HG03108 (cell line): ENCODE measurements around the gene ULK2.
"Not testable (repeated sequence)": the region's sequence is repeated elsewhere in the genome, so short reads cannot be mapped to it uniquely, and the experiment has no call there.

ENCODE experiments used
- ATAC-seq: cut with Tn5 transposase; IDR thresholded peaks from one replicate; pipeline ENCODE4 v1.9.1; 2021; ENCODE audit warnings: moderate library complexity; ENCODE audit not compliant: unreplicated experiment

Gene ULK2

DNA sequence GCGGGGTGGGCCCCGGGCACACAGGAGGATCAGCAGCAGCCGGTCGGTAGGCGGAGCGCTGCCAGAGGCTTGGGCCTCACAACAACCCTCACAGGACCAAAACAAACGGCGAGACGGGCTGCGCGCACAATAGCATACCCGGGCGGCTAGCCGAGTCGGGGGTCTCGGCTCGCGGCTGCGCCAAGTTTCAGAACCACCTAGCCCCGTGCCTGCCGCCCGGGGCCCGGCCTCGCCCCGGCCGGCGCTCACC lies 732 bp downstream of the ULK2 start:
- ATAC-seq = peak; percentile 52

DNA sequence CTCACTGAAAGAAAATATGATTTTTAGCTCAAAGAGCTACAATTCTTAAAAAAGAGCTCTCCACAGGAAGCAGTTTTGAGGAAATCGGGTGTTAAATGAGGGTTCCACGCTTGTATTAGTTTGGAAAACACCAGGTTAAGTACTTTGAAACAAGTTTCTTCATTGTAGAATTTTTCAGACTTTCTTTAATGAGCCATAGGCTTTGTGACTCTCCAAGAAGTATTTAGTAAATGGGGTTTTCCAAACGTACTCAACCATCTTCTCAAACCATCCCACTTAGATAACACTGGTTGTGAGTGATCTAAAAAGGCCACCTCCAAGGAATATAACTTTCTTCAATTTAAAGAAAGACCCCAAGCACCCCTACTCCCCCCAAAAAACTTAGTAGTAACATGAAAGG lies 2.7 kb downstream of the ULK2 start:
- no peak for ATAC-seq

DNA sequence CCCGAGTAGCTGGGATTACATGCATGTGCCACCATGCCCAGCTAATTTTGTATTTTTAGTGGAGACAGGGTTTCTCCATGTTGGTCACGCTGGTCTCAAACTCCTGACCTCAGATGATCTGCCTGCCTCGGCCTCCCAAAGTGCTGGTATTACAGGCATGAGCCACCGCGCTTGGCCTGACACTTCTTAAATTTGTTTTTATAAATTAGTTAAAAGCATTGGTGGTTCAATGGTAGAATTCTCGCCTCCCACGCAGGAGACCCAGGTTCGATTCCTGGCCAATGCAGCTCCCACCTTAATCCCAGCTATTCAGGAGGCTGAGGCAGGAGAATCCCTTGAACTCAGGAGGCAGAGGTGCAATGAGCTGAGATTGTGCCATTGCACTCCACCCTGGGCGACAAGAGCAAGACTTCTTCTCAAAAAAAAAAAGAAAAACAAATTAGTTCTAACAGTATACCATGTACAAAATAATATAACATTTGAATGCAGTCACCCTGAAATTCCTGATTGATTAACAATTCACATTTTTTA lies 7.0 kb downstream of the ULK2 start:
- not testable (repeated sequence) for ATAC-seq

DNA sequence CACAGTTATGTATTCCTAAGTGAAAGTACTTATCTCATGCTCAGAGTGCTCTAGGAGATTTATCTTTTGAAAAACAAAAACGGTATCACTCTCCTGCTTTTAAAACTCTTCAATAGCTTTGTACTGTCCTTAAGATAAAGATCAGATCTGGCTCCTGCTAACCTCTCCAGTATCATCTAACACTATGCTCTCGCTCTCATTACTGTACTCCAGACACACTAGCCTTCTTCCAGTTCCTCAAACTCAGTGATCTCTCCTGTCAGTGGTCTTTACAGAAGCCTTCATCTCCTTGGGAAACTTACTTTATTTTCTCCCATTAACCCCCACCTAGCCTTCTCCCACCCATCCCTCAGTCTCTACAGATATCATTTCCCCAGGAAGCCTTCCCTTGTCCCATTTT lies 10.1 kb downstream of the ULK2 start:
- ATAC-seq = no peak

- ATAC-seq = no peak
Measured at GRCh38 chr17:19833914-19834313, 33.8 kb downstream of the ULK2 start.

DNA sequence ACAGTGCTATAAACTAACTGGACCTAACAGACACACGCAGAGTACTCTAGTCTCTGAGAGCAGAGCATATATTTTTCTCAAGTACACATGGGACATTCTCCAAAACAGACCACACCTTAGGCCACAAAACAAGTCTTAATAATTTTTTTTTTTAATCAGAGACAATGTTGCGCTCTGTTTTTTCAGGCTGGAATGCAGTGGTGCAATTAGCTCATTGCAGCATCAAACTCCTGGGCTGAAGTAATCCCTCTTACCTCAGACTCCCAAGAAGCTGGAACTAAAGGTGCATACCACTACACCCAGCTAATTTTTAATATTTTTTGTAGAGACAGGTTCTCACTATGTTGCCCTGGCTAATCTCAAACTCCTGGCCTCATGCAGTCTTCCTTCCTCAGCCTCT lies 37.7 kb downstream of the ULK2 start:
- ATAC-seq = no peak

GRCh38 chr17:19812407-19812806 lies 55.3 kb downstream of the ULK2 start:
- no peak for ATAC-seq

GRCh38 chr17:19805006-19805405 lies 62.7 kb downstream of the ULK2 start:
- no peak for ATAC-seq

DNA sequence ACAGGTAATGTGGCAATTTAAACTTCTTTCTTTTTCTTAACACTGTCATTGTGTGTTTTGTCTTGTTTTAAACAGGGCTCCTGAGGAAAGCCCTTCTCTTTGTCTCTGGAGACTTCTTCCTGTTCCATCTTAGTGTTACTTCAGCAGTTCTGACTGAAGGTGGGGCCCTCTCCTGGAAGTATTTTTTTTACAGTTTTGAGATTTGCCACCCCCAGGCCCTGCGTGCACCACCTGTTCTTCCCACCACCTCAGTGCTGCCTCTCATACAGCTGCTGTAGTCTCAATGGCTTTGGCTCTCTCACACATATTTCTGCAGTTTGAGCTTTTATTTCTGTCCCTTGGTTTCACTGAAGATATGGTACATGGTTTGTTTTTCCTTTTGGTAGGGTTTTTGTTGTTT lies 67.2 kb downstream of the ULK2 start:
- ATAC-seq = no peak

GRCh38 chr17:19799796-19800195 lies 67.9 kb downstream of the ULK2 start:
- no peak for ATAC-seq

GRCh38 chr17:19796457-19796856 lies 71.3 kb downstream of the ULK2 start:
- no peak for ATAC-seq

- ATAC-seq = no peak
Measured at GRCh38 chr17:19791918-19792550, 75.7 kb downstream of the ULK2 start.

- no peak for ATAC-seq
Measured at GRCh38 chr17:19787733-19788357, 79.9 kb downstream of the ULK2 start.

- ATAC-seq = no peak
Measured at GRCh38 chr17:19785854-19786253, 81.9 kb downstream of the ULK2 start.

DNA sequence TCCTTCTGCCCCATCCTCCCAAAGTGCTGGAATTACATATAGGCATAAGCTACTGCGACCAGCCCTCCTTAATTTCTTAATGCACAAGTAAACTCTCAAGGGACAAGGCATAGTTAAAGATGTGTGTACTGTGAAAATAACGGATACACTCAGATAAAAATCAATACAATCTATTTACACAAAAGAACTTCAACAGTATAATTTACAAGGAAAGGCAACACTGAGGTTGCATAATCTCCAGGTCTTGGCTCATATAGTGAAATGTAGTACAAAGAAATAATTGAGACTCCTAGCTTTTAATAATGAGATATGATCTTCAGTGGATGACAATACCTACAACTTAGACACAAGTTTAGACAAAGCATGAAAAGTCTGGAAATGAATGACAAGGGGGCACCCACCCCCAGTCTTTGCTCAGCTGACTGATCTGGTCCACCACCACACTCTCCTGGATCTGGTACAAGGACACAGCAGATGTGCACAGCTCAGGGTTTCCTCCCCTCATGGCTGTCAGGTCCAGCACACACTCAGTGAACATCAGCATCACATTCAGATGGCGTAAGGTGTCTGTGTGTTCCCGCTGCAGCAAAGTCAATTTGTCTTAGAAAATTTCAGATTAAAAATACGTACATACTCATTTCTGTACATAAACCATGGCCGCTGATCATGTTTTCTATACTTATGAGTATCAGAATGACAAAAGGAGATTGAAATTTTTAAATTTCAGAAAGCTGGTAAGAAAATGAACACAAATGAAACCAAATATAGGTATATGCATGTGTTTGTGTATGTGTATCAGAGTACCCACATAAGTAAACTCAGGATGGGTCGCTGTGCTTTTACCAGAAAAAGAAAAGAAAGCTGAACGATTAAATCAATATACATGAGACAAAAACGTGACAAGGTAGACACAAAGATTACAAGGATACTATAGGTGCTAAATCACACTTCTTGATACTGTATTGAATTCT lies 86.0 kb downstream of the ULK2 start:
- ATAC-seq = no peak

DNA sequence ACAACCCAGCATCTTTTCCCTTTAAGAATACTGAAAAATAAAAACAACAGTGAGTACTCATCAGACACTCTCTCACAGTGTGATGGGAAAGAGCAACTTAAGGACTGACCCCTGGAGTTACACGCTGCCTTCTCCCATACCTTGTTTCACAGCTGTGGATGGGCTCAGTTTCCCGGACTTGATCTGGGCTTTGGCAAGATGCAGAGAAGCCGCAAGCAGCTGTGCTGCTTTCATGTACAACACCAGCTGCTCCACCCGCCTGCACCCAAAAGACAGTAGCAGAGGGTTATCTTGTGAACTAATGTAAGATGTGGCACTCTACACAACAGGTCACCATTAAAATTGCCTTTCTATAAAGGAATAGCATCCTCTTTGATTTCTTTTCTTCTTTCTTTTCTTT lies 86.9 kb downstream of the ULK2 start:
- no peak for ATAC-seq

- no peak for ATAC-seq
Measured at GRCh38 chr17:19773534-19773933, 94.2 kb downstream of the ULK2 start.

DNA sequence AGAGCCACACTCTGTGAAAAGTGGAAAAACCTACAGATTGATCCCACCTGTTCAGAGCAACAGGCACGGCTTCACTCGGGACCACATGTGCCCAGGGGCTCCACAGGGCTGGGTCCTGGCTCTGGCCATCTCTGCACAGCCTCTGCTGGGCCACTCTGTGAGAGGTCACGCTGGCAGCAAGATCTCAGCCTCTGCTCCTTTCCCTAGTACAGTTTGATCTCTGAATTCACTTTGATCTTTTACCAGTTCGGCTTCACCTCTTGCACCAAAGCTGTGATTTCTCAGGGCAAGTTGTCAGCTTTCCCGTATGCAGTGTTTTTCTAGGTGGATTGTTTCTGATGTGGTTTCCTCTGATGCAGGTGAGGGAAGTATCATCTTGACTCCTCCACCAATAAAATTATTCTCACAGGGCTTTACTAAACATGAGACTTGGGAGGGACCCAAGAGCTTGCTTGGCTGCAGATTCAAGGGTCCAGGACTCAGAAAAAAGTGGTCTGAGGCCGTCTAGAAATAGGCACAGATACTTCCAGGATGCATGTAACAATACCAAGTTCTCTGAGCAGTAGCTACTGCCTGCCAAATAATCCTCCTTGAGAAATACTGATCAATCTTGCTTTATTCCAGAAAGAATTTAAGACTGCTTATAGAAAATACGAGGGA lies 95.6 kb downstream of the ULK2 start:
- no peak for ATAC-seq

DNA sequence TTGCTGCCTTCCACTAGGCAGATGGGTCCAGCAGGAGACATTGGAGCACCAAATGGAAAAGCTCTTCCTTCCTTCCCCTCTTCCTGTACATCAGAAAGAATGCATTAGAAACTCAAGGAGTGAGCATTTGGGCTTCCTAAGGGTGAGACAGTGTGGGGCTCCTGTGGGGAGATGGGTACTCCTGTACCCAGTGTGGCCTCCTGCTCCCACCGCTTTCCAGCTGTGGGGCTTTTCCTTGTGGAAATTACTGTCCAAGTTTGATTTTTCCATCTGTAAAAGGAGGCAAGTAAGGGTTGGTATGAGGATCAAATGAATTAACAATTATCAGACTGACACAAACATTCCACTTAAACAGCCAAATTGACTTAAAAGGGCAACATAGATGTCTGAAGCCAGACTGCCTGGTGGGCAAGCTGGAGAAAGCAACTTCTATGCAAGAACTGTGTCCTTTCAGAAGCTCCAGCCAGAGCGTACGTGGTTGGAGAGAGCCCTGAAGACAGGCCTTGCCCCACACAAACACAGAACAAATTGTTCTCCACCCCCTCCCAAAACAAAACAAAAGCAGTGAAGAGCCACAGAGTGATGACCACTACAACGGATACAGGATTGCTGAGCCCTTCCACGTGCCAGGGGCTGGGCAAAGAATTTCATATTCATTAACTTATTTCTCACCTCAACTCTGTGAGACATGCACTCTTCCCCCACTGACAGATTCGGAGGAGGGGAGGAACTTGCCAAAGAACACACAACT lies 96.6 kb downstream of the ULK2 start:
- no peak for ATAC-seq

GRCh38 chr17:19769946-19770652 lies 97.6 kb downstream of the ULK2 start:
- no peak for ATAC-seq
